ENCODE data around the gene AIF1.
A peak's percentile ranks its signal among the peaks of the same experiment; 100 is the strongest.

AIF1 gene

GRCh38 chr6:31659649-31660380 is 44.8 kb downstream of the AIF1 start:
- no peak for DNase-seq (ENCODE audit: low read depth)
- H3K4me3 ChIP-seq (ENCODE audit: low read depth, low read length): peak overlapping the region; percentile 90

- H3K4me3 ChIP-seq (ENCODE audit: low read depth, low read length): peak within 1 kb of the TSS; percentile 90
- peak; percentile 32 for DNase-seq (ENCODE audit: low read depth)
Observed at GRCh38 chr6:31660381-31661261, 45.6 kb downstream of the AIF1 start, which contains the start of gene C6orf47. TSS of gene C6orf47 (minus strand) at chr6:31660778. CDS start at chr6:31659947, 831 bp downstream.

- peak overlapping the region; percentile 90 for H3K4me3 ChIP-seq (ENCODE audit: low read depth, low read length)
- DNase-seq (ENCODE audit: low read depth): no peak
Observed at GRCh38 chr6:31661262-31662123, 46.5 kb downstream of the AIF1 start.

- no peak for DNase-seq (ENCODE audit: low read depth)
- no peak overlapping the region for H3K4me3 ChIP-seq (ENCODE audit: low read depth, low read length)
Observed at GRCh38 chr6:31662124-31662723, 47.2 kb downstream of the AIF1 start.

GRCh38 chr6:31663126-31663960 is 48.3 kb downstream of the AIF1 start:
- H3K4me3 ChIP-seq (ENCODE audit: low read depth, low read length): peak overlapping the region; percentile 97

GRCh38 chr6:31663961-31664789 is 49.1 kb downstream of the AIF1 start:
- peak overlapping the region; percentile 97 for H3K4me3 ChIP-seq (ENCODE audit: low read depth, low read length)
- DNase-seq (ENCODE audit: low read depth): peak; percentile 49

More at GRCh38 chr6:31663126-31663960, 48.3 kb downstream of the AIF1 start:
- no peak for DNase-seq (ENCODE audit: low read depth)

- peak; percentile 85 for DNase-seq (ENCODE audit: low read depth)
- peak within 1 kb of the TSS; percentile 97 for H3K4me3 ChIP-seq (ENCODE audit: low read depth, low read length)
Observed at GRCh38 chr6:31664790-31665500, 49.9 kb downstream of the AIF1 start, which contains the start of gene GPANK1. TSS of gene GPANK1 (minus strand) at chr6:31664997. CDS start at chr6:31664478, 519 bp downstream.

GRCh38 chr6:31665501-31666336 is 50.7 kb downstream of the AIF1 start, which contains the start of gene CSNK2B:
TSS of gene CSNK2B (plus strand) at chr6:31666080. CDS start at chr6:31666832, 752 bp downstream.
- peak within 1 kb of the TSS; percentile 97 for H3K4me3 ChIP-seq (ENCODE audit: low read depth, low read length)
- peak; percentile 89 for DNase-seq (ENCODE audit: low read depth)

- no peak for DNase-seq (ENCODE audit: low read depth)
- H3K4me3 ChIP-seq (ENCODE audit: low read depth, low read length): peak overlapping the region; percentile 97
Observed at GRCh38 chr6:31666337-31666965, 51.4 kb downstream of the AIF1 start.

Measured in skeletal muscle cell (primary cell).